ENCODE data around the gene ARVCF.

GRCh38 chr22:19987394-19988306 lies 29.0 kb downstream of the ARVCF start:
- TF ChIP-seq CTCF (conservative IDR thresholded peaks at IDR 0.05) (no peak), EZH2 (IDR thresholded peaks at IDR 0.05; ENCODE audit: low read depth) (no peak)
